ENCODE results near the gene LTBP1.
A peak's percentile ranks its signal among the peaks of the same experiment; 100 is the strongest.

The LTBP1 gene

GRCh38 chr2:33015421-33016142 is 68.8 kb downstream of the LTBP1 start:
- no peak overlapping the region for H3K27ac ChIP-seq (ENCODE audit: low read length)
- H3K4me1 ChIP-seq (ENCODE audit: control insufficient read depth in 1 of 2, insufficient read depth in 2 of 2, low read length in 2 of 2): peaks cover 0 to 4% of the 10 kb centered on the region in 2 donors
- no peaks in the 10 kb centered on the region for H3K27me3 ChIP-seq (ENCODE audit: low read depth, low read length)
- no peaks in the 10 kb centered on the region for H3K9me3 ChIP-seq (ENCODE audit: control insufficient read depth in 1 of 2, low read length in 2 of 2)
- no peaks in the 10 kb centered on the region for H3K36me3 ChIP-seq (ENCODE audit: control insufficient read depth in 1 of 2, insufficient read depth in 2 of 2, low read length in 2 of 2)
- H3K4me3 ChIP-seq (ENCODE audit: low read depth in 1 of 2, low read length in 2 of 2): no peak overlapping the region

DNA sequence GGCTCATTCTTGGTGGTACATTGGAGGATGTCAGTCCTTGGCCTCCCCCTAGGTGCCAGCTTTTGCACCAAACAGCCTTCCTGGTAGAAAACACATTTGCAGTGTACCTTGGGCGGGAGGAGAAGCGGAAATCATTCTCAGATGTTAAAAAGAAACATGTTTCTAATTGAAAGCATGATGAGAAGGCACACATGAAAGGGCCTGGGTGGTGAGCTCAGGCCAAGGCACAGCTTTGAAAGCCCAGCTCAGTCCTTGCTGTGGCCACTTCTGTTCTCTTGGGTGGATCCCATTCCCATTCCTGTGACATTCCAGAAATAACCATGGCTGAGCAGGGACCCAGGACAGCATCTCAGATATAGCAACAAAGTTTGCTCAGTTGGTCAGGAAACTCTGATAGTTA is 71.5 kb downstream of the LTBP1 start:
- no peak overlapping the region for H3K27ac ChIP-seq (ENCODE audit: low read length)
- peaks cover 7 to 15% of the 10 kb centered on the region in 2 donors for H3K4me1 ChIP-seq (ENCODE audit: control insufficient read depth in 1 of 2, insufficient read depth in 2 of 2, low read length in 2 of 2)
- no peaks in the 10 kb centered on the region for H3K27me3 ChIP-seq (ENCODE audit: low read depth, low read length)
- H3K4me3 ChIP-seq (ENCODE audit: low read depth in 1 of 2, low read length in 2 of 2): no peak overlapping the region
- no peaks in the 10 kb centered on the region for H3K9me3 ChIP-seq (ENCODE audit: control insufficient read depth in 1 of 2, low read length in 2 of 2)
- H3K36me3 ChIP-seq (ENCODE audit: control insufficient read depth in 1 of 2, insufficient read depth in 2 of 2, low read length in 2 of 2): no peaks in the 10 kb centered on the region

DNA sequence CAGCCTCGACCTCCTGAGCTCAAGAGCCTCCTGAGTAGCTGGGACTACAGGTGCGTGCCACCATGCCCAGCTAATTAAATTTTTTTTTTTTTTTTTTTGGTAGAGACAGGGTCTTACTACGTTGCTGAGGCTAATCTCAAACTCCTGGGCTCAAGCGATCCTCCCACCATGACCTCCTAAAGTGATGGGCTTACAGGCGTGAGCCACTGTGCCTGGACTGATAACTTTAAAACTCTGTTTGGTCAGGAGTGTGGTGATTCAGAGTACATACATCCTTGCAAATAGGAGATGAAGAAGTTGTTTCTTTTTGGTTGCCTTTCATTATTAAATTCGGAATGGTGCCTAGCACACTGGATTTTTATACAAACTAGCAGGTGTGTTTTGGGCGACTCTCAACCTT is 73.0 kb downstream of the LTBP1 start:
- Histone ChIP-seq H3K27ac (ENCODE audit: low read length) (no peak overlapping the region), H3K4me1 (ENCODE audit: control insufficient read depth in 1 of 2, insufficient read depth in 2 of 2, low read length in 2 of 2) (peaks cover 7 to 15% of the 10 kb centered on the region in 2 donors)

GRCh38 chr2:33020883-33021282 is 74.1 kb downstream of the LTBP1 start:
- Histone ChIP-seq H3K27ac (ENCODE audit: low read length) (no peak overlapping the region), H3K27me3 (ENCODE audit: low read depth, low read length) (no peaks in the 10 kb centered on the region), H3K36me3 (ENCODE audit: control insufficient read depth in 1 of 2, insufficient read depth in 2 of 2, low read length in 2 of 2) (no peaks in the 10 kb centered on the region), H3K9me3 (ENCODE audit: control insufficient read depth in 1 of 2, low read length in 2 of 2) (peaks cover 0 to 3% of the 10 kb centered on the region in 2 donors), H3K4me1 (ENCODE audit: control insufficient read depth in 1 of 2, insufficient read depth in 2 of 2, low read length in 2 of 2) (peaks cover 3 to 15% of the 10 kb centered on the region in 2 donors), H3K4me3 (ENCODE audit: low read depth in 1 of 2, low read length in 2 of 2) (no peak overlapping the region)

More for the DNA sequence above, 73.0 kb downstream of the LTBP1 start:
- Histone ChIP-seq H3K36me3 (ENCODE audit: control insufficient read depth in 1 of 2, insufficient read depth in 2 of 2, low read length in 2 of 2) (no peaks in the 10 kb centered on the region), H3K9me3 (ENCODE audit: control insufficient read depth in 1 of 2, low read length in 2 of 2) (peaks cover 0 to 2% of the 10 kb centered on the region in 2 donors), H3K27me3 (ENCODE audit: low read depth, low read length) (no peaks in the 10 kb centered on the region), H3K4me3 (ENCODE audit: low read depth in 1 of 2, low read length in 2 of 2) (no peak overlapping the region)

DNA sequence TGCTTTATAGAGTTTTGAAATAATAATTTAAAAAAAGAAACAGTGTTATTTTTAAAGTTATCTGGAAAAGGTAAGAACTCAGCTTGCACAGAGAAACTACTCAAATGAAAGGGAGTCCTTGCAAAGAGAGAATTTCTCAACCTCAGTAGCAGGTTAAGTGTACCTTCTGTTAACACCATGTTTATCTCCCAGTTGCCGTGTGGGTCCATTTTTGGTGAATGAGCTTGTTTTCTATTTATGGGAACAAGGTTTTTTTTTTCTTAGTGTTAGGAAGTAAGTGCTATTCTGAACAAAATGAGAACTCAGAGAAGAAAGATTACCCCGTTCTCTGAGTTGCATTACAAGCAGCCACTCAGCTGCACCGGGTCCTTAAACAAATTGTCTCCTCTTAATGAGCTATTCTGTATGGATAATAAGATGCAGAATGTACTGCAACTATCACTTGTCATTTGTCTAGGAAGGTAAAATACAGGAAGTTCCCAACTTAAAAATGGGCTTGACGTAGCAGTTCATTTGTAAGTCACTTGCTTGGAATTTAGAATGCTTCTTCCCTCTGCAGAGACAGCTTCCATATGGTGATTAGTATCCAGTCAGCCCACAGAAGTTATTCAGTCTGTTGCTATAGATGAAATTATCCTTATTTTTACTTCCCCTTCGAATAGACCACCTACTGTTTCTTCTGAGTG is 74.9 kb downstream of the LTBP1 start:
- no peaks in the 10 kb centered on the region for H3K27me3 ChIP-seq (ENCODE audit: low read depth, low read length)
- H3K9me3 ChIP-seq (ENCODE audit: control insufficient read depth in 1 of 2, low read length in 2 of 2): peaks cover 0 to 3% of the 10 kb centered on the region in 2 donors
- H3K4me1 ChIP-seq (ENCODE audit: control insufficient read depth in 1 of 2, insufficient read depth in 2 of 2, low read length in 2 of 2): peaks cover 3 to 15% of the 10 kb centered on the region in 2 donors
- H3K27ac ChIP-seq (ENCODE audit: low read length): peak overlapping the region; percentile 28
- H3K36me3 ChIP-seq (ENCODE audit: control insufficient read depth in 1 of 2, insufficient read depth in 2 of 2, low read length in 2 of 2): no peaks in the 10 kb centered on the region
- no peak overlapping the region for H3K4me3 ChIP-seq (ENCODE audit: low read depth in 1 of 2, low read length in 2 of 2)

DNA sequence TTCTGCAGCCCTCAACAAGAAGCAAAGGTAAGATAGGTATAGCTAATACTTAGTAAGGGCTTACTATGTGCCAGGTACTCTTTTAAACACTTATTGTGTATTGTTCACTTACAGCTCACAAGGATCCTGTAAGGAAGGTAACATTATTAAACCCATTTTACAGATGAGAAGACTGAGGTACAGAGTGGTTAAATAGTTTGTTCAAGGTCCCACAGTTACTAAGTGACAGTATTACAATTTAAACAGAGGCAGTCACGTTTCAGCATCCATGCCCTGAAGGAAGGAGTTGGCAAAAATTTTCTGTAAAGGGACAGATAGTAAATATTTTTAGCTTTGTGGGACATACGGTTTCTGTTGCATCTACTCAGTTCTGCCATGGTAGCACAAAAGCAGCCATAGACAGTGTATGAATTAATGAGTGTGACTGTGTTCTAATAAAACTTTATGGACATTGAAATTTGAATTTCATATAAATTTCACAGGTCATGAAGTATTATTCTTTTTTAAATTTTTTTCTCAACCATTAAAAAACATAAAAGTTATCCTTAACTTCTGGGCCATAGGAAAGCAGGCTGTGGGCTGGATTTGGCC is 75.7 kb downstream of the LTBP1 start:
- peaks cover 0 to 3% of the 10 kb centered on the region in 2 donors for H3K9me3 ChIP-seq (ENCODE audit: control insufficient read depth in 1 of 2, low read length in 2 of 2)
- H3K4me3 ChIP-seq (ENCODE audit: low read depth in 1 of 2, low read length in 2 of 2): no peak overlapping the region
- H3K4me1 ChIP-seq (ENCODE audit: control insufficient read depth in 1 of 2, insufficient read depth in 2 of 2, low read length in 2 of 2): peaks cover 3 to 15% of the 10 kb centered on the region in 2 donors
- H3K27ac ChIP-seq (ENCODE audit: low read length): peak overlapping the region; percentile 28
- H3K27me3 ChIP-seq (ENCODE audit: low read depth, low read length): no peaks in the 10 kb centered on the region
- H3K36me3 ChIP-seq (ENCODE audit: control insufficient read depth in 1 of 2, insufficient read depth in 2 of 2, low read length in 2 of 2): no peaks in the 10 kb centered on the region

DNA sequence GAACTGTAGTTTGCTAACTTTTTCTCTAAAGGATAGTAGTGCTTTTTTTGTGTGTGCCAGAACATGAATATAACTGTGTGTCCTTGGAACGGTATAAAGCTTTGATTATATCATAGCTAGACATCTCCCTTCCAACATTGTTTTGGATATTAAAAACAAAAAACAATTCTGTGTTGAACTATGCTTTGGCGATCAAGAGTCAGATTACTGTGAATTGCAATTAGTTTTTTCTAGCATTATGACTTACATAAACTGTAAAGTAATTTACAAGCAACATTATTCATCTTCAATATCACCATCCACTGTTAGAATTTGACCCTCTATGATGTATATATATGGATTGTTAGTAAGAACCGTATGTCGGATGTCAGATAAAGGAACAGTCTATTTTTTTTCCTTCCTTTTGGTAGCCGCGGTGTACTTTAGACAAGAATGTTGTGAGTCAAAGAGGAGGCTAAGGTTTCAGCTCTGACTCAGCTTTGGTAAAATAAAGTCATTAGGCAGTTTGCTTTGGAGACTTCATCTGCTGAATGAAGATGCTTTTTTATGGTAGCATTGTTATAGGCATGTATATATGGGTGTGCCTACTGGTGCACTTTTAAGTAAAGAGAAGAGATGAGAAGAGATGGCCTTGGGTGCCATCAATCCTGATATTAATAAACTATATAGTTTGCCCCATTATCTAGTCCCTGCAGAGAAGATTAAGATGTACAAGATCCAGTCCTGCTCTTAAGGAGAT is 76.4 kb downstream of the LTBP1 start:
- H3K9me3 ChIP-seq (ENCODE audit: control insufficient read depth in 1 of 2, low read length in 2 of 2): peaks cover 0 to 3% of the 10 kb centered on the region in 2 donors
- peaks cover 3 to 15% of the 10 kb centered on the region in 2 donors for H3K4me1 ChIP-seq (ENCODE audit: control insufficient read depth in 1 of 2, insufficient read depth in 2 of 2, low read length in 2 of 2)
- H3K36me3 ChIP-seq (ENCODE audit: control insufficient read depth in 1 of 2, insufficient read depth in 2 of 2, low read length in 2 of 2): no peaks in the 10 kb centered on the region
- H3K27ac ChIP-seq (ENCODE audit: low read length): peak overlapping the region; percentile 20
- no peak overlapping the region for H3K4me3 ChIP-seq (ENCODE audit: low read depth in 1 of 2, low read length in 2 of 2)
- no peaks in the 10 kb centered on the region for H3K27me3 ChIP-seq (ENCODE audit: low read depth, low read length)

DNA sequence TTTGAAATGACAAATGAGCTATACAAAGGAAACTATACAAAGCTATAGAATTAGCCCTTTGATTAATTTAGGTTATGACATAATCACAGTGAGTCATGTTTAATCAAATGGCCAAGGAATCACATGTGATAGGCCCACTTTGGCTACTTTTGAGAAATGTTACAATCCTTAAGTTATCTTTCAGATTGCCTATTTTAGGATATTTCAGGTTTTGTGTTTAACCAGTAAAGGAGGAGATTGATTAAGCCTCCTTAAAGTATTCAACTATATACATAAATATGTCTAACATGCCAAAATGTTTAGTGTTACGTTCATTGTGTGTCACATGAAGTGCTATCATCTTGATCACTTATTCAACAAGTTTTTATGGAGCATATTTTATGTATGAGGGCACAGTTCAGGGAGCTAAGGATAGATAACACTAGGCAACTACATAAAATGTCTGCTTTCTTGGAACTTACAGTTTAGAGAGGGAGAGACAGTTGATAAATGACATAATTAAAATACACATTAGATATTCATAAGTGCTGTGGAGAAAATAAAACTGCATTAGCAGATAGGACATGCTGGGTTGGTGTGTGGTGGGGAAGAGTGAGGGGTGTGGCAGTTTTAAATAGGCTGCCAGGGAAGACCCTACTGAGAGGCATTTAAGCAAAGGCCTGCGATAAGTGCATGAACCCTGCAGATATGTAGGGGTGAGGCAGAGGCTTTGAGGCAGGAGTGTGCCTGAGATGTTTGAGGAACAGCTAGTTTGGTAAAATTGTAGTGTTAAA is 77.2 kb downstream of the LTBP1 start:
- Histone ChIP-seq H3K4me3 (ENCODE audit: low read depth in 1 of 2, low read length in 2 of 2) (no peak overlapping the region), H3K9me3 (ENCODE audit: control insufficient read depth in 1 of 2, low read length in 2 of 2) (peaks cover 0 to 3% of the 10 kb centered on the region in 2 donors), H3K4me1 (ENCODE audit: control insufficient read depth in 1 of 2, insufficient read depth in 2 of 2, low read length in 2 of 2) (peaks cover 3 to 15% of the 10 kb centered on the region in 2 donors), H3K36me3 (ENCODE audit: control insufficient read depth in 1 of 2, insufficient read depth in 2 of 2, low read length in 2 of 2) (no peaks in the 10 kb centered on the region), H3K27ac (ENCODE audit: low read length) (no peak overlapping the region), H3K27me3 (ENCODE audit: low read depth, low read length) (no peaks in the 10 kb centered on the region)

- Histone ChIP-seq H3K4me3 (ENCODE audit: low read depth in 1 of 2, low read length in 2 of 2) (no peak overlapping the region), H3K27ac (ENCODE audit: low read length) (no peak overlapping the region), H3K4me1 (ENCODE audit: control insufficient read depth in 1 of 2, insufficient read depth in 2 of 2, low read length in 2 of 2) (peaks cover 3 to 15% of the 10 kb centered on the region in 2 donors), H3K36me3 (ENCODE audit: control insufficient read depth in 1 of 2, insufficient read depth in 2 of 2, low read length in 2 of 2) (no peaks in the 10 kb centered on the region), H3K9me3 (ENCODE audit: control insufficient read depth in 1 of 2, low read length in 2 of 2) (peaks cover 0 to 3% of the 10 kb centered on the region in 2 donors), H3K27me3 (ENCODE audit: low read depth, low read length) (no peaks in the 10 kb centered on the region)
These were observed 78.0 kb downstream of the LTBP1 start for GRCh38 chr2:33024758-33025157.

DNA sequence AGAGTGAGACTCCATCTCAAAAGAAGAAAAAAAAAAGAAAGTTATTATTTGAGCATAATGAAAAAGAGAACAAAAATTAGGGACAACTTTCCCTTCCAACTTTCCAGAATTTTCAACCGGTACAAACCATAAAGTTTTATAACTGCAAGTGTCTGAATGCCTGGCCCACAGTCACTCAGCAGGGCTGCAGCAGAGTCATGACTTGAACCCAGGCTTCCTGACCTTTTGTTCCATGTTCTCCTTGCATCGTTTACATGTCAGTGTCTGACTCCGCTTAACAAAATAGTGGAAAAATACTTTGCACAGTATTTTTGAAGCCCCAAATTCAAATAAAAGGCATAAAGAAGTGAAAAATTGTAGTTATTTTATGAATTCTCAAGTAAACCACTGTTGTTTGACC is 82.7 kb downstream of the LTBP1 start:
- no peak overlapping the region for H3K4me3 ChIP-seq (ENCODE audit: low read depth in 1 of 2, low read length in 2 of 2)
- H3K36me3 ChIP-seq (ENCODE audit: control insufficient read depth in 1 of 2, insufficient read depth in 2 of 2, low read length in 2 of 2): no peaks in the 10 kb centered on the region
- no peak overlapping the region for H3K27ac ChIP-seq (ENCODE audit: low read length)
- H3K27me3 ChIP-seq (ENCODE audit: low read depth, low read length): no peaks in the 10 kb centered on the region
- H3K4me1 ChIP-seq (ENCODE audit: control insufficient read depth in 1 of 2, insufficient read depth in 2 of 2, low read length in 2 of 2): peaks cover 0 to 4% of the 10 kb centered on the region in 2 donors
- H3K9me3 ChIP-seq (ENCODE audit: control insufficient read depth in 1 of 2, low read length in 2 of 2): peaks cover 0 to 3% of the 10 kb centered on the region in 2 donors
